SH-SY5Y (cell line): ENCODE results near the gene PIP5K1B.

Experiments
- GATA2 ChIP-seq: IDR thresholded peaks from 2 replicates; pipeline ENCODE4 v1.6.1; 2011; ENCODE audit warnings: mild to moderate bottlenecking, low read depth, low read length
- GATA3 ChIP-seq: IDR thresholded peaks from 2 replicates; pipeline ENCODE4 v1.6.1; 2011; ENCODE audit warnings: low read depth, mild to moderate bottlenecking, low read length, moderate library complexity

GRCh38 chr9:68841276-68842052 is 136.4 kb downstream of the PIP5K1B start:
- TF ChIP-seq GATA2, result no peak
- no peak for TF ChIP-seq GATA3
